ENCODE results near the gene GLT1D1.

GLT1D1 gene

GRCh38 chr12:128969480-128970055, 116.3 kb downstream of the GLT1D1 start:
- no peak for DNase-seq

DNA sequence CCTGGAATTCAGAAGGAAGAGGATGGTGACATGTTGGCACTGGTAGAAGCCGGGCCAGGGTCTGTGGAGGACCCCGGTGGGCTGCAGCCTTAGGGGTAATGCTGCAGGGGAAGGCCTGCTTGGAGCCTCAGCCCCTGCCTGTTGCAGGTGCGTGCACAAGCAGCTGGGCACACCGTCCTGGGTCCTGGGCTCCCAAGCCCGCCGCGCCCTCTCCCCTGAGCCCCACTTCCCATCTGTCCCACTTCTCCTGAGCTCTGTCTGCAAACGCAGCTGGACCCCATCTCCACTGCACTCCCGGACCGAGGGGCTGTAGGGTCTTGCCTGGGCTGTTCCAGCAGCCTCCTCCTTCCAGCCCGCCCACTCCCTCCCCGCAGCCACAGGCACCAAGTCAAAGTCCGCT, 116.8 kb downstream of the GLT1D1 start:
- no peak for DNase-seq

- no peak for DNase-seq
These were observed 117.7 kb downstream of the GLT1D1 start for GRCh38 chr12:128970941-128971340.

DNA sequence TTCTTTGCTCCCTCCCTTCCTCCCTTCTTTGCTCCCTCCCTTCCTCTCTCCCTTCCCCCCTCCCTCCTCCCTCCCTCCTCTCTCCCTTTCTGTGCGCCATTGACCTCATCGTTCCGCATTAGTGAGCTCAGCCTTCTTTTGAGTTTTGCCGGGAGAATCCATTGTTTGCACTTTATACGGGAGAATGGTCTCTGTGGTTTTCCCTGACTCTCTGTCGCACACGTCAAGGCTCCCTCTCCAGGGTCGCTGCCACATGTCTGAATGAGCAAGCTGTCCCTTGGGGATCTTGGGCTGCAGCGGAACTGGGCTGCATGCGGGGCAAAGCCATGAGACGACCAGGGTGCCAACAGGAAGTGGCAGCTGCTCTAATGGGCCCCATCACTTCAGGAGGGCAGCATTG, 118.5 kb downstream of the GLT1D1 start:
- DNase-seq = no peak

- DNase-seq = no peak
These were observed 120.8 kb downstream of the GLT1D1 start for GRCh38 chr12:128973883-128974681.

- no peak for DNase-seq
These were observed 121.6 kb downstream of the GLT1D1 start for GRCh38 chr12:128974881-128975280.

DNA sequence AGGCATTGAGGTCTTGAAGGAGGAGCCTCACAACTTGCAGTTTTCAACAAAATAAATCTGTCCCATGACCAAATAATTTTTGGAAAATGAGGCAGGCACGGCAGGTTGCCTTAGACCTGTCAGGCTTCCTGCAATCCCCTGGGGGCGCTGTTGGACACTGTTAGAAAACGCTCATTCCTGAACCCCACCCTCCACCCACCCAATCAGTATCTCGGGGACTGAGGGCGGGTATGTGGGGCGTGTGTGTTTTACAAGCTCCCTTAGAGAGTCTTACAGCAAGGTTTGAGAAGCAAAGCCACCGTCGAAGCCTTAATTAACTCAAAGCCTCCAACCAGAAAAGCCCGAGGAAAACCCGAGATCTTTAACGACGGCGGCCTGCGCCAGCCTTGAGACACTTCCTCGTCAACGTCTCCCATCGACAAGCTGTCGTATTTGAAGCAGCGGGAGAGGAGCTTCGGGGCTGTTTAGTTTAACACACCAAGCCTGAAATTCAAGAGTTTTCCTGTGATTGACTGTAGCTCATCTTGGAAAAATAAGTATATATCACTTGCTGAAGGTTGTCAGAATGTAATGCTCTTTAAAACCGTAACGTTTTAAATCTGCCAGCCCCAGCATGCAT, 123.0 kb downstream of the GLT1D1 start:
- DNase-seq = no peak

DNA sequence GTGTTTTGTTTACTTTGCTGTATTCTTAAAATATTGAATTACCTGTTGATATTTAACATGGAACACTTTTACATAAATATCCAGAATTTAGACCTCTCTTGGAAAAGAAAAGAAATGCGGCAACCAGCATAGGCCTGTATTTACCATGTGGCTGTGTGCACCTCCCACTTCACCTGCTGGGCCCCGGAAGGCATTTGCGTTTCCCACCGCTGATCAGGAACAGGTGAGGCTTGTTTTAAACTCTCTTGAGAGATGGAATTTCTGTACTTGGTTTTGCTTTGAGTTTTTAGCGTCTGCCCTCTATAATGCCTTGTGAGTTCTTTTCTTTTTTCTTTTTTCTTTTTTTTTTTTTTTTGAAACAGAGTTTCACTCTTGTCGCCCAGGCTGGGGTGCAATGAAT, 124.2 kb downstream of the GLT1D1 start:
- DNase-seq = no peak

DNA sequence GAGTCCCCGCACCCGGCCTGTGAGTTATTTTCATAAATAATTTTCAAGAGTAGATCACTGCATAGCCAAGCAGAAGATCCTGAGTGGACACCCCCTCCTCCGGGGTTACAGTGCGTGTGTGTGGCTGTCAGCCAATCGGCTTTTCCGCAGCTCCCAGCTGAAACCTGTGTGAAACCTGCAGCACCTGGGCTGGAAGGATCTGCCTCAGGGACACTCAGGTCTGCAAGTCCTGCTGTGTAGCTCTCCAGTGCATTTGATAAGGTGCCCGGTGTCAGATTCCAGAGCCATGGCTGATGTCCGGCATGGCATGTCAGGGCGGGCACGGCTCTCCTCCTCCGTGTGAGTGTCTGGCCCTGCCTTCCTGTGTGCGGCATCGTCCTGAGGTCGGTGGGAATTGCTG, 124.8 kb downstream of the GLT1D1 start:
- no peak for DNase-seq

- DNase-seq = no peak
These were observed 127.3 kb downstream of the GLT1D1 start for GRCh38 chr12:128980623-128981022.

DNA sequence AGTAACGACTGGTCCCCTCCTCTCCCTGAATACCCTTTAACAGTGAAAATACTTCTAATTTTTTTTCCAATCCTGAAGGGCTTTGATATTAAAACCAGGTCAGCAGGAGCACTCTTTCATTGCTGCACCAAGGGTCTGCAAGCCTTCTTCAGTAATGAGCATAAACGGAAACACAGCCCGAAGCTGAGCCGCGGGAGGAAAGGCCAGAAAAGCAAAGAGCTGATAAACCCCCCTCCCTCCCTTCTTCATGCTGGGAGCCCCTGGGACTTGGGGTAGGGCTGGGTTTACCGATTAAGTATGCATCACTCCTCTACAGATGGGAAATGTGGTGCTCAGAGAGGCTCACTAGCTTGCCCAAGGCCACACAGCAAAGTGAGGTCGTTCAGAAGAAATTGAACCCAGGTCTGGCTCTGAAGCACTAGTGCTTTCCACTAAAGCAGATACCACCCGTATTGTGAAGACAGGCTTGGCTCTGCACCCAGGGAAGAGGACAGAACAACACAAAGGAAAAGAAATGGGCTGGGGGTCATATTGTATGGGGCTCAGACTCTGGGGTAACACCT, 128.8 kb downstream of the GLT1D1 start:
- DNase-seq = no peak

GRCh38 chr12:128982933-128983332, 129.7 kb downstream of the GLT1D1 start:
- no peak for DNase-seq

GRCh38 chr12:128983371-128983770, 130.1 kb downstream of the GLT1D1 start:
- DNase-seq = no peak

DNA sequence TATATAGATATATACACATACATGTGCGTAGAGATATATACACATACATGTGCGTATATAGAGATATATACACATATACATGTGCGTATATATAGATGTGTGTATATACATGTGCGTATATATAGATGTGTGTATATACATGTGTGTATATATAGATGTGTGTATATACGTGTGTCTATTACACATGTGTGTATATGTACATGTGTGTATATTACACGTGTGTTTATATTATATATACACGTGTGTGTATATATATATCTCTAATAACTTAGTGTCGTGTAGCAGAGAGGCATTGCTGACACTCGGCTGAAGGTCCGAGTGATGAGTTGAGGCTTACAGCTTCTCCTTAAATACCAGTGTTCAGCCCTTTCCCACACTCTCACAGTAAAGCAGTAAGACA, 133.7 kb downstream of the GLT1D1 start:
- no peak for DNase-seq

DNA sequence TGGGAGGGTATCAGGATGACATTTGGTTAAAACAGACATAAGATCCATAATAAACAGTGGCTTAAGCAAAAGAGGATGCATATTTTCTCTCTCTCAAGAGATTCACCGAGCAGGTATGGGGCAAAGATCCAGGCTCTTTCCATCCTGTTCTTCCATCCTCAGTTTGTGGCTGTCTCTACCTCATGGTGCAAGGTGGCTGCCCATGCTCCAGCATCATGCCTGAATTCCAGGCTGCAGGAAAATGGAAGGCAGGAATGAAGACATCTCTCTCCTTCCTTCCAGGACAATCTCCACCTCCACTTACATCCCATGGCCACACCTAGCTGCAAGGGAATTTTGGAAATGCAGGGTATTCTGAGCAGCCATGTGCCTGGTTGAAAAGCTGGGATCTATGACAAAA, 136.0 kb downstream of the GLT1D1 start:
- no peak for DNase-seq

DNA sequence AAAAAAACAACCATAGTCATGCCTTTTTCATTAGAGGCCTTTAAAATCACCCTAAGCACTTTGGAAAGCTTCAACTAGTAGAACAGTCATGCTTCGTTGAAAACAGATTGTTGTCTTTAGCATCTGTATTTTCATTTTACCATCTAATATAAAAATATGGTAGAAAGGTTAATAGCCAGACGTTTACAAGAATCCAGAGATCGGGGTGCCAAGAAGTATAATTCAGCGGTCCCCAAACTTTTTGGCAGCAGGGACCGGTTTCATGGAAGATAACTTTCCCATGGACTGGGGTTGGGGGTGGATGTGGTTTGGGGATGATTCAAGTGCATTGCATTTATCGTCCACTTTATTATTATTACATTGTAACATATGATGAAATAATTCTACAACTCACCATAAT, 138.4 kb downstream of the GLT1D1 start:
- DNase-seq = no peak

DNA sequence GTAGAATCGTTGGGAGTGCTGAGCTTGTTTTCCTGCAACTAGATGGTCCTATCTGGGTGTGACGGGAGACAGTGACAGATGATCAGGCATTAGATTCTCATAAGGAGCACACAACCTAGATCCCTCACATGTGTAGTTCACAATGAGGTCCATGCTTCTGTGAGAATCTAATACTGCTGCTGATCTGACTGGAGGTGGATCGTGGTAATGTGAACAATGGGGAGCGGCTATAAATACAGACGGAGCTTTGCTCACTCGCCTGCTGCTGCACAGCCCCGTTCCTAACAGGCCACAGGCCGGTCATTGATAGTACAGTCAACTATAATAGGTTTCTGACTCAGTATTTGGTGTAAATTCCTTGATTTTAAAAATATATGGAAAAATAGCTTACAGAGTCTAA, 138.8 kb downstream of the GLT1D1 start:
- no peak for DNase-seq

DNA sequence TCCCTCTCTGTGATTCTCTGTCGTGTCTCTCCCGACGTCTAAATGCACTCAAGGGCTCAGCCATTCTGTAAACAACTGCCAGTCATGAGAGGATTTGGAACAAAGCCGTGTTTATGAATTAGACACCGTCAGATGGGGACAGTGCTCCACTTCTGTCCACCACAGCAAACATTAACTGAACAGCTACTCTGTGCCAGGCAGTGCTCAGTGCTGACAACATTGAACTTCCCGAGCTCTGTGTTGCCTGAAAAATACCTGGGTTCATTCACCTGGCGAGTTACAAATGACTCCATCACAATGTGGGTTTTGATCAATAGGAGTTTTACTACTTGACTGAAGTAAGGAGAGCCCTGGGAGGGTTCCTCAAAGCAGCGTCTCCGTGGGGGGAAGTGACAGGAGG, 139.3 kb downstream of the GLT1D1 start:
- DNase-seq = no peak

DNA sequence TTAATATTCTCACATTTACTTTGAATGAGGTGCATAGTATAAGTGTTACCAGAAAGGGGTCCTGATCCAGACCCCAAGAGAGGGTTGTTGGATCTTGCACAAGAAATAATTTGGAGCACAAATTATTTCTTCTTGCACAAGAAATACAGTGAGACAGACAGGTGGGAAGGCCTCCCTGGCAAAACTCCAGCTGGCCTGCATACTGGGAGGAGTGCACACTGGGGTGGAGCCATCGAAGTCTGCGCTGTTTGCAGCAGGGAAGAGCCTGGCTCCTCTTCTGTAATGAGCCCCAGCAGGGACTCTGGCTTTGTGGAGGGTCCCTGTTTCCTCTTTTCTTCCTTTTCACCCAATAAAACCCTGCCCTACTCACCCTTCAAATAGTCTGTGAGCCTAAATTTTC, 141.6 kb downstream of the GLT1D1 start:
- no peak for DNase-seq

- no peak for DNase-seq
These were observed 142.3 kb downstream of the GLT1D1 start for GRCh38 chr12:128995619-128996018.

DNA sequence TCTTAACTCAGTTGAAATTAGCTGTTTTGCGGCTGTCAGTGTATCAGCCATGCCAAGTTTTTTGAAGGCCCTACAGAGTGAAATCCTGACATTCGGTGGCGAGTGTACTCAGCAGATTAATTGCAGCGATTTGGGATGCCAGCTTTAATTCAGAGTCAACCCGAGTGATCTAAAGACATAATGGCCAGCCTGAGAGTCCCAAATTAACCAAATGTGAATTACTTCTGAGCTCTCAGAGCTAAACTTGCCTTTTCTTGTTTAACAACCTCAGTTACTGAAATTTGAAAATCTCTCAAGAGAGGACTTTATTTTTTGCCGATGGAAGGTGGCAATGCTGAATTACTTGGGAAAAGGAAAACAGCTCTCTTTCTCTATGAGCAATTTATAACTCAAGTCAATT, 148.5 kb downstream of the GLT1D1 start:
- no peak for DNase-seq

DNA sequence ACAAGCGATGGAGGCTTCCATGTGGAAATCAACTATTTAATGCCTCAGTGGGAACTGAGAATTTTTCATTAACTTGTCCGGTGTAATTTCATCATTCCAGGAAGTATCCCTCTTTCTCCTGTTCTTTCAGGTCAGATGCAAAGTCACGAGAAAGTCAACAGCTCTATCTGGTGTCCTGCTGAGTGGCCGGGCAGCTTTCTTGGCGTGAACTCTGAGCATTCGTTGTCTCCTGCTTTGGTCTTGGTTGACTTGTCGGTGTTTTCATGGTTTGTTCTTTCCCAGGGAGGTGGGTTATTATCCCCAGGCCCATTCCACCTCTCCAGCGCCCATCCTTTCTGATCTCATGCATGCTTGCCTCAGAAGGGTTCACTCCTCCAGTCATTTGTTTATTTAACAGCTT, 149.1 kb downstream of the GLT1D1 start:
- DNase-seq = no peak

- DNase-seq = no peak
These were observed 152.1 kb downstream of the GLT1D1 start for GRCh38 chr12:129005416-129005815.

DNA sequence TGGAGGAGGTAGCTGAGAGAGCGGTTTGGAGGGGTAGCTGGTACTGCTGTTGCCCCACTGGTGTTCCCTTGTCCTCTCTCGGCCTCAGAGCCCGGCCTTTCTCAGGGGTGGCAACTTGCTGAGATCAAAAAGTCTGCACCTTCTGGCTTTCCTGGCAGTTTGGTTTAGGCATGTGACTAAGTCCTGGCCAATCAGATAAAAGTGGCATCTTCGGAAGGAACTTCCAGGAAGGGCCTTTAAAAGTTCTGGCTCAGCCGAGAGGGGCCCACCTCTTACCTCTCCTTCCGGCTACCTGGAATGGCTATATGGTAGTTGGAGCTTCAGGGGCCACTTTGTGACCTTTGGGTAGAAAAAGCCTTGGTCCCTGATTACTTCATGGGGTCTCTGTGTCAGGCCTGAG, 152.6 kb downstream of the GLT1D1 start:
- no peak for DNase-seq
